NB4 (cell line): ENCODE measurements around the gene LRRC27.

ENCODE experiments used
- MYC ChIP-seq: IDR thresholded peaks from 2 replicates; pipeline ENCODE4 v1.6.1; 2011; ENCODE audit warnings: low read depth, low read length
- POLR2A ChIP-seq: IDR thresholded peaks from 2 replicates; pipeline ENCODE4 v1.6.1; 2011; ENCODE audit warnings: mild to moderate bottlenecking; ENCODE audit not compliant: insufficient read length; ENCODE audit errors: extremely low read depth
- TF ChIP-seq, protein P1 (sequence below): IDR thresholded peaks from 2 replicates; pipeline ENCODE4 v1.6.1; 2011; ENCODE audit warnings: low read depth, low read length
- TF ChIP-seq, protein P2 (sequence below): IDR thresholded peaks from one replicate; pipeline ENCODE4 v1.5.1; 2012; ENCODE audit warnings: low read depth, low read length

DNA sequence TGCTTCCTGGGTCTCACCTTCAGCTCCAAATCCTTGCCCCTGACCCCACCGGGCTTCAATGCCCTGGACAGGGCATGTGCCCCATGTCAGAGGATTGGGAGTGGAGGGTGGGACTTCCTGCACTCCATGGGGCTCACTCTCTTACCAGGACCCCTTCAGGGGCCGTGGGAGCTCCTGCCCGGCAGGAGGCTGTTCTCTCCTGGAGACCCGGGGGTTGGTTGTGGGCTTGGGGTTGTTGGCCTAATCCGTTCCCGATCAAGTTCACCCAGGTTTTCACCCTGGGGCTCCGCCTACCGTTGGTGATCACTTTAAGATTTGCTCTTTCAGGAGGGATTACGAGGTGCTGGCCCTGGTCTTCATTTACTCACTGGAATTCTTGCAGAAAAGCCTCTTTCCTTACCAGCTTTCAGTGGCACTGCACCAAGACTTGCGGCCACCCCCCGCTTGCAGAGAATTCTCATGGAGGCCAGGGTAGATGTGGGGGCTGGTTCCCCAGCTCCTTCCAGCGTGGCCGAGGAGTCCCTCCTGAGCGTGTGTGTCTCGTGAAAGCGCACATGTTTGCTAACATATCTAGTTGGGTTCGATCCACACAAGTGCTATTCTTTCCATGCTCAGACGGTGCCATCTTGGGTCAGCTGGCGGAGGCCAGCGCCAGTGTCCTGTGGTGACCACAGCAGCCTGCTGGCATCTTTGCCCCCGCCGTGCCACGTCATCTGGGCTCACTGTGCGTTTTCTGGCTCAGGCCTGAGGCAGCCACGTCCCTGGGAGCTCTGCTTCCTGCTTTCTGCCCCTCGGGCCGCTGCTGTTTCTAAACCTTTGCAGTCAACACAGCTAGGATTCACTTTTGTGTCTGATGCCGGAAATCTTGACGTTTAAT, 80.6 kb downstream of the LRRC27 start:
- TF ChIP-seq POLR2A (no peak), MYC (no peak)
- TF ChIP-seq, protein P1, sequence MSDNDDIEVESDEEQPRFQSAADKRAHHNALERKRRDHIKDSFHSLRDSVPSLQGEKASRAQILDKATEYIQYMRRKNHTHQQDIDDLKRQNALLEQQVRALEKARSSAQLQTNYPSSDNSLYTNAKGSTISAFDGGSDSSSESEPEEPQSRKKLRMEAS: no peak
- TF ChIP-seq, protein P2, sequence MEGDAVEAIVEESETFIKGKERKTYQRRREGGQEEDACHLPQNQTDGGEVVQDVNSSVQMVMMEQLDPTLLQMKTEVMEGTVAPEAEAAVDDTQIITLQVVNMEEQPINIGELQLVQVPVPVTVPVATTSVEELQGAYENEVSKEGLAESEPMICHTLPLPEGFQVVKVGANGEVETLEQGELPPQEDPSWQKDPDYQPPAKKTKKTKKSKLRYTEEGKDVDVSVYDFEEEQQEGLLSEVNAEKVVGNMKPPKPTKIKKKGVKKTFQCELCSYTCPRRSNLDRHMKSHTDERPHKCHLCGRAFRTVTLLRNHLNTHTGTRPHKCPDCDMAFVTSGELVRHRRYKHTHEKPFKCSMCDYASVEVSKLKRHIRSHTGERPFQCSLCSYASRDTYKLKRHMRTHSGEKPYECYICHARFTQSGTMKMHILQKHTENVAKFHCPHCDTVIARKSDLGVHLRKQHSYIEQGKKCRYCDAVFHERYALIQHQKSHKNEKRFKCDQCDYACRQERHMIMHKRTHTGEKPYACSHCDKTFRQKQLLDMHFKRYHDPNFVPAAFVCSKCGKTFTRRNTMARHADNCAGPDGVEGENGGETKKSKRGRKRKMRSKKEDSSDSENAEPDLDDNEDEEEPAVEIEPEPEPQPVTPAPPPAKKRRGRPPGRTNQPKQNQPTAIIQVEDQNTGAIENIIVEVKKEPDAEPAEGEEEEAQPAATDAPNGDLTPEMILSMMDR: no peak
